ENCODE measurements around the gene ALPK1.
A peak's percentile ranks its signal among the peaks of the same experiment; 100 is the strongest.
"Not testable (repeated sequence)": the region's sequence is repeated elsewhere in the genome, so short reads cannot be mapped to it uniquely, and the experiment has no call there.

Gene ALPK1

DNA sequence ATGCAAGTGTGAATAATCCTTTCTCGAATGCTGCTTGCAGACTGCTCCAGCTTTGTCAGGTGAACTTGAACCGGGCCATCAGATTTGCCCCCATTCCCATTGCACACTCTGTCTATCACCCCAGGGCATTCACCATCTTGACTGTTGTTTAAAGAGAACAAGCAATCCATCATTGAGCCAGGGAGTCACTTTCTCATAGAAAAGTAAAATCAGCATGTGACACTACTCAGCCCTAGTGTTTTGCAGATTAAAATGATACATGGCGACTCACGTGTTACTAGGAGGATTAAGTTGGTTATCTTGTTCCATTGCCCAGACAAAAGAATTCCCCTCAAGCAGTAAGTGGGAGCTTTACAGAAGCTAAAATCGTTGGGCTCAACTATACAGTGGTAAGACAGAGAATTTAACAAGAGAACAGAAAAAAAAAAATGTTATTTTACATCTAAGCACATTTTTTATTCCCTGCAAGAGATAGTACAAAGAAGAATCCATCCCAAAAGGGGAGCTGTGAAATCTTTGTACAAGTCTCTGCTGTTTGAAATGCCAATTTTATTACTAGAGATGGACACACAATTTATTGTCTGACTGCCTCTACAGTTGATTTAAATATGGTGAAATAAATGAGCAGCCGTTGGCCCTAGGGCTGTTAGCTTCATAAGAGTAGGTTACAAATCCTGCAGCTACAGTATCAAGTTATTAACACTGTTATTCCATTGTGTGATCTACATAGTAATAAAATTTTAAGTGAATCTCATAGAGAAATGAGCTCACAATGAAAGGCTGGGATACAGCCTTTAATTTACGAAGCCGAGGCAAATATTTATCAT is 151.3 kb downstream of the ALPK1 start:
- DNase-seq (ENCODE audit: low read depth, low spot score): peak; percentile 5

DNA sequence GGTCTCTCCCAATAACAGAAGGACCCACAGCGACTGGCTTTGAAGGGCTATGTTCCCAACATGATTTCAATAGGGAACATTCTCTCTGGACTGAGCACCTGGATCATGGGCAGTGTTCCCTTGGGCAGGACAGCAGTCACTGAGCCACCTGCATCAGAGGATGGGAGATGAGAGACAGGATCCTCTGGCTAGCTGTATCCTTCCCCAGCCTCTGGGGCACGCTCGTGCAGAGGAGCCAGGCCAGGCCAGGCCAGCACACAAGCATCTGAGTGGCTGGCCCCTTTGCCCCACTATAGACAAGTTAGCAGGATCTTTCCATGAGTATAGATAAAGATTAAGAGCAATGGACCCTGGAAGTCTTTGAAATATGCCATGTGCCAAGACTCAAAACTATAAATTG is 152.5 kb downstream of the ALPK1 start:
- no peak for DNase-seq (ENCODE audit: low read depth, low spot score)

DNA sequence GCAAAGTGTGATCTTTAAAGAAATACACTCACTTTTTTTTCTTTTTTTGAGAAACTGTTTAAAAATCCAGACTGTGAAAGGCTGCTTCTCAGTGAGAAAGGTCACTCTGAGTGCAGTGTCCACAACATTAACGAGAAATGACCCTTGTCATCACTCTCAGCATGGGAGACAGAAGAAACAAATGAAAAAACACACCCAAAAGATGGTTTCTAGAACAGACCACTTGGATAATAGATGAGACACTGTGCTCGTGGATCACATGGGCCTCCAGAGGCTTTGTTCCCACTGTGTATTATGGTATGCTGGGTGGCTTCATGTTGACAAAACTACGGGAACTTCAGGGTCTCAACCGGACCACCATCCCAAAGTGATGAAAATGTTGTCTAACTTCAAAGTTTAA is 153.9 kb downstream of the ALPK1 start:
- no peak for DNase-seq (ENCODE audit: low read depth, low spot score)

DNA sequence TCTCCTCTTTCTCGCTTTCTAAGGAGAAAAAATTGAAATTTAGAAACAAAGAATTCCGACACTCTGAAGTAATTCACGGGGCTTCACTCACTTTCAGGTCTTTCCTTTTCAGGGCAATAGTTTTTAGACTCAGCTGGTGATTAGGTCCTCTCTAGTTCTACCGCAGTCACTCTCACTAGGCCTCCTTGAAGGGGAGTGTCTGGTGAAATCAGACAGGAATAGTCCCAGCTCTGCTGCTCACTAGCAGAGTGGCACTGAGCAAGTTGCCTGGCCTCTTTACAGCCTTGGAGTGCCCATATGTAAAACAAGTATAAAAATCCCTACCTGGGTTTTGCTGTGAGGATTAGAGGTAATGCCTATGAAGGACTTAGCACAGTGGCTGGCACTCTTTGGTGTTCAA is 154.7 kb downstream of the ALPK1 start:
- no peak for DNase-seq (ENCODE audit: low read depth, low spot score)

DNA sequence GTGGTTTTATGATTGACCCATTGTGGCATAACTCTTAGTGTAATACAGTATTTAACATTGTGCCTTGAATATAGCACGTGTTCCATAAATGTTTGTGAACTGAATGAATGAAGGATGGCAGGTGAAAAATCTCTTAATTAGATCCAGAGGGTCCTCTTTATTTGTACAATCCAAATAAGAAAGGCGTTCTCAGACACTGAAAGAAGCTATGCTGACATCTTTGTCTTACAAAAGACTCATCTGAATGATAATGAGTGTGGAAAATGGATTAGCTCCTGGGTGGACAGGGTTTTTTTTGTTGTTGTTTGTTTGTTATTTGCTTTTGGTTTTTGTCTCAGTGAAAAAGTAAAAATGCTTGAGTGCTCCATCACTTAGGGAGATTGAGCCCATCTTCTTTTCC is 156.2 kb downstream of the ALPK1 start:
- DNase-seq (ENCODE audit: low read depth, low spot score): no peak

DNA sequence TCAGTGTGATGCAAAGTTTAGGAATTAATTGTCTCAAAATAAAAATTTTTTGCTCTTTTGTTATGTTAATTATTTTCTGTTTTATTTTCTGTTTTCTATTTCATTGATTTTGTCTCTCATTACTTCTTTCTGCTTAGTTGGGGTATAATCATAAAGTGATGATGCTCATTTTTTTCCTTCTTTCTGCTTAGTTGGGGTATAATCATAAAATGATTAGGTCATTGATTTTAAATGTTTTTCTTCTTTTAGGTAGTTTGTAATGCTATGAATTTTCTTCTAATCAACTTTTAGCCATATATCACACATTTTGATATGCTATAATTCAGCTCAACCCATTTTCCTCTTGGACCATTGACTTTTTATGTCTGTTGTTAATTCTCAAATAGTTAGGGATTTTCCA is 175.1 kb downstream of the ALPK1 start:
- DNase-seq (ENCODE audit: low read depth, low spot score): no peak

DNA sequence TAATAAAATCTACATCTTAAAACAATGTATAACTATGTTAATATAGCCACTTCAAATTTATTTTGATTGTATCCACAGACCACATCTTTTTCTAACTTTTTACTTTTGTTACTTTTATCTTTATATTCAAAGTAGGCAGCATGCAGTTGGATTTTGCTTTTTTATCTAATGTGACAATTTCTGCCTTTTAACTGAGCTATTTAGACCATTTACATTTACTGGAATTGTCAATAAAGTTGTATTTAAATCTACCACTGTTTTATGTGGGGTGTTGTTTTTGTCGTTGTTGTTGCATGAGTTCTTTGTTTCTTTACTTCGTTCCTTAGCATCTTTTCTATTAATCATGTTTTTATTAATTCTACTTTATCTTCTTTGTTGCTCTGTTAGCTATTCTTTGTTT is 176.8 kb downstream of the ALPK1 start:
- DNase-seq (ENCODE audit: low read depth, low spot score): no peak

DNA sequence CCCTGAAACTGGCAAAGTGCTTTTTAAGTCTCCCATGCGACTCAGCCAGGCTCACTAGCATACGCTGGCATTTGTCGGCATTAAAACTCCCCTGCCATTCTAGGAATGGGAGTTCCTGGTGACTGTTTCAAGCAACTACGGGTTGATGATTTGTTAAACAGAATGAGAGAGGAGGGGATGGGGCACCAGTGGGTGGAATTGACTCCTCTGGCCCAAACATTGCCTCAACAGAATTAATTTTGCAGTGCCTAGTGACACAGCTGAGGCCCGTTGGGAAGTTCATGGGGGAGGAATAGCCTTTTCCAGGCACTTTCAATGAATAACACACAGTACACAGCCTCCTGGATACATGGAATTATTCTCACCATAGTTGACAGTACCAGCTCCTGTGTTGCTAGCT is 188.8 kb downstream of the ALPK1 start:
- DNase-seq (ENCODE audit: low read depth, low spot score): no peak

DNA sequence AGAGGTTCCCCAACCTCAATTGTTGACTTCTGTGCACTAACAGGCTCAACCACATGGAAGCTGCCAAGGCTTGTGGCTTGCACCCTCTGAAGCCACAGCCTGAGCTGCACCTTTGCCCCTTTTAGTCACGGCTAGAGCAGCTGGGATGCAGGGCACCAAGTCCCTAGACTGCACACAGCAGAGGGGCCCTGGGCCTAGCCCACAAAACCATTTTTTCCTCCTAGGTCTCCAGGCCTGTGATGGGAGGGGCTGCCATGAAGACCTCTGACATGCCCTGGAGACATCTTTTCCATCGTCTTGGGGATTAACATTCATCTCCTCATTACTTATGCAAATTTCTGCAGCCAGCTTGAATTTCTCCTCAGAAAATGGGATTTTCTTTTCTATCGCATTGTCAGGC is 193.6 kb downstream of the ALPK1 start:
- not testable (repeated sequence) for DNase-seq (ENCODE audit: low read depth, low spot score)

All from ELF-1 (cell line).